Right atrium auricular region (tissue), 2 donors: ENCODE measurements around the gene STK26. TPM values are rescaled to one million over a fixed set of nuclear protein-coding genes. Genes with fewer than 3 reads are reported as not detected.

Experiments used
- DNase-seq: peaks from one replicate; pipeline ENCODE4 v3.0.0-alpha.2; 2019; ENCODE audit warnings: low spot score
- H3K27ac ChIP-seq, 2 donors: fragments of 200-600 bp; sonication (generic); 1 replicate in 1 of 2; 2 replicates in 1 of 2; pipeline ENCODE4 v1.5.1; 2016 to 2019
- H3K27me3 ChIP-seq, 2 donors: fragments of 200-600 bp; sonication (generic); one replicate each; pipeline versions ENCODE4 v1.5.1 to v1.6.0; 2017 to 2019
- H3K36me3 ChIP-seq: fragments of 200-600 bp; sonication (generic); one replicate; pipeline ENCODE4 v1.5.1; 2016
- H3K4me1 ChIP-seq, 2 donors: fragments of 200-600 bp; sonication (generic); one replicate each; pipeline versions ENCODE4 v1.5.1 to v1.6.0; 2017 to 2019
- H3K4me3 ChIP-seq, 2 donors: fragments of 200-600 bp; sonication (generic); 1 replicate in 1 of 2; 2 replicates in 1 of 2; pipeline ENCODE4 v1.5.1; 2017 to 2019; ENCODE audit warnings: mild to moderate bottlenecking in 1 of 2, moderate library complexity in 1 of 2
- H3K9me3 ChIP-seq, 2 donors: fragments of 200-600 bp; sonication (generic); one replicate each; pipeline ENCODE4 v1.5.1; 2019
- CTCF ChIP-seq, 2 donors: fragments of 200-600 bp; sonication (generic); IDR thresholded peaks; one replicate each; pipeline ENCODE4 v1.5.1; 2019; ENCODE audit warnings: antibody characterized with exemption in 2 of 2
- total RNA-seq, 2 donors: library from RNA; depleted of rRNA; stranded (reverse); fragments of >200 nt; gene quantifications; one replicate each; pipeline ENCODE4 v1.1.0, GENCODE V29; 2016

Gene STK26
- total RNA-seq, 2 donors from 2014 or later, result 2.7 to 4.7 TPM

DNA sequence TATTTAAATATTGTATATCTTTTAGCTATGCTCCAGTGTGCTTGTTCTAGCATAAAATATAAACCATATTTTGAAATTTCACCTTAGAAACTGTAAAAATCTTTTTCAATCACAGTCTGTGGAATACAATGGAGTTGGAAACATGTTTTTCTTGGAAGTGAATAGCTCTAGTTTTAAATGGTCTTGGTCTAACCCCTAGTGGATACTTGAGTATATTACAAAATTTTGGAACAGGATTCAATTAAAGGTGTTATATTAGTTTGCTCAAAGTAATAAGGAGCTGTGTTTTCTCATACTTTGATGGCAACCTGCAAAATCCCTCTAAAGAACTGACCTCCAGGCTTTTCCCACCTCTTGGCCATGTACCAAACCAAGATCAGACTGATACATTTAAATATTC, 48.2 kb downstream of the STK26 start:
- Histone ChIP-seq H3K9me3 (no peaks in the 10 kb centered on the region), H3K27me3 (no peaks in the 10 kb centered on the region), H3K27ac (no peak overlapping the region), H3K36me3 (no peaks in the 10 kb centered on the region), H3K4me3 (no peak overlapping the region), H3K4me1 (no peaks in the 10 kb centered on the region)
- DNase-seq, result no peak
- peak in 1 of 2 donors; percentile 35 for TF ChIP-seq CTCF (IDR thresholded peaks at IDR 0.05)

DNA sequence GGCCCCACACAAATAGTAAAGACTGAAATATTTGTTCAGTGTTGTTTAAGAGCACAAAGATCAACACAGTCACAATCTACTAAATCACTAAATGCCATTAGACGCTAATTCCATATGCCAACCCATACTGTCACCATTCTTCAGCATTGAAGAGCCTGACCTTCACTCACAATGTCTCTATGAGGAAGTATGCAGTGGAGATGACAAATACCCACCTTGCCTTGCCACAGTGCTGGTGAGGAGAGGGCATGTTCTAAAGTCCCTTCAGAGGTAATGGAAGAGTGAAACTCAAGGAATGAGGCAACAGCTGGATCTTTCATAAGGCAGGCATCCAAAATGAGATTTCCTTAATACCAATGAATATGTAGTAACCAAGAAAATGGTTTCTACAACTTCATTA, 54.3 kb downstream of the STK26 start:
- H3K27me3 ChIP-seq, result no peaks in the 10 kb centered on the region
- TF ChIP-seq CTCF (IDR thresholded peaks at IDR 0.05), result no peak
- H3K4me1 ChIP-seq, result no peaks in the 10 kb centered on the region
- H3K4me3 ChIP-seq, result no peak overlapping the region
- H3K9me3 ChIP-seq, result no peaks in the 10 kb centered on the region
- no peaks in the 10 kb centered on the region for H3K36me3 ChIP-seq
- H3K27ac ChIP-seq, result no peak overlapping the region
- DNase-seq, result no peak

GRCh38 chrX:132077912-132078311, 54.8 kb downstream of the STK26 start:
- Histone ChIP-seq H3K9me3 (no peaks in the 10 kb centered on the region), H3K4me1 (no peaks in the 10 kb centered on the region), H3K27me3 (no peaks in the 10 kb centered on the region), H3K36me3 (no peaks in the 10 kb centered on the region), H3K27ac (no peak overlapping the region), H3K4me3 (no peak overlapping the region)
- no peak for DNase-seq
- TF ChIP-seq CTCF (IDR thresholded peaks at IDR 0.05), result no peak

- Histone ChIP-seq H3K4me1 (no peaks in the 10 kb centered on the region), H3K27ac (no peak overlapping the region), H3K9me3 (no peaks in the 10 kb centered on the region), H3K36me3 (no peaks in the 10 kb centered on the region), H3K4me3 (no peak overlapping the region), H3K27me3 (no peaks in the 10 kb centered on the region)
- no peak for TF ChIP-seq CTCF (IDR thresholded peaks at IDR 0.05)
- DNase-seq, result no peak
Observed at GRCh38 chrX:132085786-132086185, 62.7 kb downstream of the STK26 start.

- no peak for DNase-seq
- H3K9me3 ChIP-seq, result no peaks in the 10 kb centered on the region
- no peaks in the 10 kb centered on the region for H3K4me1 ChIP-seq
- H3K36me3 ChIP-seq, result no peaks in the 10 kb centered on the region
- no peak overlapping the region for H3K4me3 ChIP-seq
- no peak overlapping the region for H3K27ac ChIP-seq
- no peaks in the 10 kb centered on the region for H3K27me3 ChIP-seq
- no peak for TF ChIP-seq CTCF (IDR thresholded peaks at IDR 0.05)
Observed at GRCh38 chrX:132086672-132087071, 63.6 kb downstream of the STK26 start.

DNA sequence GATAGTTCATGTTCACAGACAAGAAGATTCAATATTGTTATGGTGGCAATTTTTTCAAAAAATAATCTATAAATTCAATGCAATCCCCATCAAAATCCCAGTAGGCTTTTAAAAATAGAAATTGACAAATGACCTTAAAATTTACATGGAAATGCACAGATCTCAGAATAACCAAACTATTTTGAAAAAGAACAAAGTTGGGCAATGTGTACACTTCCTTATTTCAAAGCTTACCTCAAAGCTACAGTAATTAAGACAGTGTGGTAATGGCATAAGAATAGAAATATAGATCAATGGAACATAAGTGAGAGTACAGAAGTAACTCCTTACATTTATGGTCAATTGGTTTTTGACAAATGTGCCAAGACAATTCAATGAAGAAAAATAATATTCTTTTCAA, 65.8 kb downstream of the STK26 start:
- Histone ChIP-seq H3K9me3 (no peaks in the 10 kb centered on the region), H3K4me3 (no peak overlapping the region), H3K27me3 (no peaks in the 10 kb centered on the region), H3K27ac (no peak overlapping the region), H3K4me1 (no peaks in the 10 kb centered on the region), H3K36me3 (no peaks in the 10 kb centered on the region)
- no peak for TF ChIP-seq CTCF (IDR thresholded peaks at IDR 0.05)
- no peak for DNase-seq
